HG02981 (cell line): ENCODE results near the gene ACOT7.

Experiments
- ATAC-seq: cut with Tn5 transposase; IDR thresholded peaks from one replicate; pipeline ENCODE4 v1.9.1; 2021; ENCODE audit warnings: mild to moderate bottlenecking, moderate library complexity; ENCODE audit not compliant: unreplicated experiment

The ACOT7 gene

DNA sequence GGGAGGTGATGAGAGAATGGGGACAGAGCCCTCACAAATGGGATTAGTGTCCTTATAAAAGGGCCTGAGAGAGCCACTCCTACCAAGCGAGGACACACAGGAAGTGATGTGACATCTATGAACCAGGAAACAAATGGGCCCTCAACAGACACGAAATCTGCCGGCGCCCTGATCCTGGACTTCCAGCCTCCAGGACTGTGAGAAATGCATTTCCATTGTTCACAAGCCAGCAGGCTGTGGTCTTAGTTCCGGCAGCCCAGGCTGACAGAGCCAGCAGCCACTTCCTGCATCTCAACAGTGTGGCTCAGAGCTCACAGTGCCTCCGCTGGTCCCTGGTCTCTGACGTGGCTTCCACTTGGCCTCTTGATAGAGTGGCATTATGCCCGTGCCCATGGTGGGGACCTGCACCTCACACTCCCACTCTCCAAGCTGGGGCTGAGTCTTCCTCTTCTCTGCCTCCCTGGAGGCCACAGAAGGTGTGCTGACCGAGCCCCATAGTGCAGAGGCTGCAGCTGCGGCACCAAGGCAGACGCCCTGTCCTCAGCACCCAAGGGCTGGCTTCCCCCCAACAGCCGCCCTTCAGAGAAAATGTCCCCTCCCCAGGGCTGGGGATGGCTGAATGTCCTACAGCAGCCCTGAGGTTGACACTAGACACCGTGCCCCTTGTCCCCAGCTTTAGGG, 44.9 kb downstream of the ACOT7 start:
- no peak for ATAC-seq

DNA sequence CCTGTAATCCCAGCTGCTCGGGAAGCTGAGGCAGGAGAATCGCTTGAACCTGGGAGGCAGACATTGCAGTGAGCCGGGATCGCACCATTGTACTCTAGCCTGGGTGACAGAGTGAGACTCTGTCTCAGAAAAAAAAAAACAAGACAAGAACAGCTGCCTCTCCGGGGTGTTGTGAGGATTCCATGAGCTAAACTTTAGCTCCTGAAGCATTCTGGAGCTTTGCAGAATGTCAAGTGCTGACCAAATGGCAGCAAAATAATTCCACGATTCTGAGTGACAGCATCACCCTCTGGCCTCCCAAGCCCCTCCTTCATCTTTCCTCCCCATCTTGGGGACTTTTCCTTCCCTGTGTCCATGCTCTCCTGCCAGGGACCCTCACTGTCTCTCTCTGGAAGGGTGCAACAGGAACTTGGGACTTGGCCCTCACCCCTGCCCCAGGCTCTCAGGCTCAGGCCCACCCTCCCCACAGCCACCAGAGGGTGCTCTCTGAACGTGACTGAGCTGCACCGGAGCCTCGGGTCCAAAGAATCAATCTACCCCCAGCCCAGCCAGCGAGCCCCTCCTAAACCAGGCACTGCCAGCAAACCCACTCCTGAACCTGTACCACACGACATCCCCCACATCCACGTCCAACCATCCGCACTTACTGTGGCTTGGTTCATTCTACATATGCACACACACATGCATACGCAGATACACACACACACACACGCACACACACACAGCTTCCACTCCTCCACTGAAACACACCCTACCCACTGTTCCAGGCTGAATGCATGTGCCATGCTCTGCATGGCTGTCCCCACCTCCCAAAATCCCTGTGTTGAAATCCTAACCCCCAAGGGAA, 45.7 kb downstream of the ACOT7 start:
- no peak for ATAC-seq

DNA sequence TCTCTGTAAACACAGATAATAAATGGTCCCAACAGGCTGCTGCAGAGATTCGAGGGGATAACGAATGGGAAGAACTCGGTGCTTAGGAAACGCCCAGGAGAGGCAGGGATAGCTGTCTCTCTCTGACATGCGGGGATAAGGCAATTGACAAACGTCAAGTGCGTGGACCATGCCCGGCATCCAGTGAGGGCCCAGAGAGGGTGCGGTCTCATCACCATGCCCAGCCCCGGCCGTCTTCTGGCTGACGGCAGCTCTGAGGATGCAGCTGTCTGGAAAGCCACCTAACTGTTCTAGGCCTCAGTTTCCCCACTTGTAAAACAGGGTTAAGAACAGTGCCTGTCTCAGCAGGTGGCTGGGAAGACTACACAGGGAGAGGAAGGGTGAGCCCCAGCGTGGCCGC, 48.1 kb downstream of the ACOT7 start:
- ATAC-seq: no peak

DNA sequence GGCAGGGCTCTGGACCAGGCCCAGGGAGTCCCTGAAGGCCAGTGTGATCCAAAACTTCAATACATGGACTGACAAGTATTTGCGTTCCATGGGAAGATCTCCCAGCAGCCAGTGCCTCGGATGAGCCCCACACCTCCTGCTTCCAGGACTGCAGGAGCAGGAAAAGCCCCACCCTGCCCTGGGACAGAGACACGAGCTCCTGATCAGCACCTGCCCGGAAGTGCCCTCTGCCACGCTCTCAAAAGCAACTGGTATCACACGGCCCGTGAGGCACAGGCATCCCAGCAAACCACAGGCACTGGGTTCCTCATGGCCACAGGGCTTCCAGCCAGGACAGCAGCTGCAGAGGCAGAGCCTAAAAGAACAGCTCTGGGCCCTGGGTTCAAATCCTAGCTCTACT, 48.6 kb downstream of the ACOT7 start:
- no peak for ATAC-seq

DNA sequence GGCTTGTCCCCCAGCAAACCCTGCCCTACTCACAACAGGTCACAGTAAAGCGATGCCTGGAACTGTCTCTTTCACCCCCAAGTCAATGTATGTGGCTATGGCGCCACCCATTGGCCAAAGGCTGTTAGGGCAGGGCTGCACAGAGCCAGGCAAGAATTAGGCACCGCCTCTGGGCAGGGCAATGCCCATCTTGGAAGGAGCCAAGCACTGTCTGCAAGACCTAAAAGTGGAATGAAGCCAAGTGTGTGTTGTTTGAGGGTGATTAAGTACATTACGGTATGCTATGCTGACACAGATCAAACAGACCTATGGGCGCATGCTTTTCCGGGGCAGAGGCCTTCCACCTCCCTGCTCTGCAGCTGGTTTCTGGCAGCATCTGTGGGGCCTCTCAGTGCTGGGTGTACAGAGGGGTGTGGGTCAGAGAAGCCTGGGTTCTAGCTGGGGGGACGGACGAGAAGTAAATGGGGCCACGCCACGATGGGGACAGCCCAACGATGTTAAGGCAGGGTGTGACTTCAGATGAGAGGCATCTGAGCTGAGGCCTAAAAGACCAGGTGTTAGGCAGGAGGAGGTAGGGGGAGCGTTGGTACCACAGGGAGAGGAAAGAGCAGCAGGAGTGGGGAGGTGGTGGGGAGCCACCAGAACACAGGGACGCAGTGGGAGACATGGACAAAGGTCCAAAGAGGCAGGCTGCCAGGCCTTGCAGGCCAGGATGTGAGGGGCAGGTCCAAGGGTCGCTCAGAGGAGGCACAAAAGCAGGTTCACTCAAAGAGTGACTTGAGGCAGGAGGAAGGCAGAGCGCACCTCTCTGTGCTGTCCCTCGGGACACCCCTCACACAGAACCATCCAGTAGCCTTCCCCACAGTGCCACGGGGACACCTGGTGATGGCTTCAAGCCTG, 49.8 kb downstream of the ACOT7 start:
- no peak for ATAC-seq

DNA sequence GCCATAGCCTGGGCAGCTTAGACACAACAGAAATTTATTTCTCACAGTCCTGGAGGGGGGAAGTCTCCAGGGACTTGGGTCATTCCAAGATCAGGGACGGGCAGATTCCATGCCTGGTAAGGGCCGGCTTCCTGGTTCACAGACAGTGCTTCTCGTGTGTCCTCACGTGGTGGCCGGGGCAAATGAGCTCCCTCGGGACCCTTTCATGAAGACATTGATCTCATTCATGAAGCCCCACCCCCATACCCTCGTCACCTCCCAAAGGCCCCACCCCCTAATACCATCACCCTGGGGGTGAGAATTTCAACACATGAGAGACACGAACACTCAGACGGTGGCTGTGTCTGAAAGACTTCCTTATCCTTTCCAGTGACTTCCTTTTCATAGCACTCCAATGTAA, 51.5 kb downstream of the ACOT7 start:
- no peak for ATAC-seq

DNA sequence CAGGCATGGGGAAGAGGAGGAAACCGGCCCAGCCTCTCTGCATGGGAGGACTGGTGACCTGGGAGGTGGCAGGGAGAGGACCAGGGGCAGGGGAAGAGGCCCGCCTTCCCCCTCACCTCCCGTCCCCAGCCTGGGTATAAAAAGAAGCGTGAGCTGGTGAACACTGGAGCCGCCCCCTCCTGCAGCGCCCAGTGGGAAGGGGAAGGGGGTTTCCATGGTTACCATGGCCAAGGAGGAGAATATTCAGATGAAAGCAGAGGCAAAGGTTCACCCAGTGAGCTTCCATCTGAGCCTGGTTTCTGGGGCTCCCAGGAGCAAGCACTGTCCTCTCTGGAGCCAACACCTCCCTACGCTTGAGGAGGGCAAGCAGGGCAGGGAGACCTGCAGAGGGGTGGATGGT, 54.9 kb downstream of the ACOT7 start:
- ATAC-seq: no peak

DNA sequence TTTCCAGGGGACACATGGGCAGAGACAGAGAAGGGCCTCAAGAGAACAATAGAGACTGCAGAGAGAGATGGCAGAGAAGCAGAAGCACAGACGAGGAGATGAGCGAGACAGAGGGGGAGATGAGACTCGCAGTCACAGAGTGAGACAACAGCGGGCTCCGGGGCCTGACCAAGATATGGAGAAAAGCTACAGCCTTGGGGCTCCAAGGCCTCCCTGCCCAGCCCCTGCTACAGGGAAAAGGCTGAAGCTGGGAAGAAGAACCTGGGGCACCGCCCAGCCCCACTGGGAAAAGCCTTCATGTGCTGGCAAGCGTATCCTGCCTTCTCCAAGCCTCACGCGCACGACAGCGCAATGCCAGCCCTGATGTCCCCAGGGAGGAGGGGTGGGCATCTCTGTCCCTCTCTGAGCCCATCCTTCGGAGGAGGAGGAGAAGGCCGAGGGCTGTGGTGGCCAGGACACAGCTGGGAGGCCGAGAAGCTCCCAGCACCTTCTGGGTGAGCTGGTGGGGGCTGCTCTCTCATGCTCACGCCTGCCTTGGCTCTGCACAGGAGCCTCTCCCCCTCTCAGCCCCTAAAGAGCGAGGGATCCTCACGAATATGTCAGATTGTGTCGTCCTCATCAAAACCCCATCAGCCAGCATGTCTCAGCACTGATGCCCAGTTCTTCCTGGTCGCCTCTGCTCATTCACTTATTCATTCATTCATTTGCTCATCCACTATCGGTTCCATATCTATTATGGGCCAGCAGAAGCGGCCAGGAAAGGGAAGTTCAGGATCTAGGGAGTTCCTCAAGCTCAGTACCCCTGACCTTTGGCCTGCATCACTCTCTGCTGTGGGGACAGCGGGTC, 56.6 kb downstream of the ACOT7 start:
- no peak for ATAC-seq

DNA sequence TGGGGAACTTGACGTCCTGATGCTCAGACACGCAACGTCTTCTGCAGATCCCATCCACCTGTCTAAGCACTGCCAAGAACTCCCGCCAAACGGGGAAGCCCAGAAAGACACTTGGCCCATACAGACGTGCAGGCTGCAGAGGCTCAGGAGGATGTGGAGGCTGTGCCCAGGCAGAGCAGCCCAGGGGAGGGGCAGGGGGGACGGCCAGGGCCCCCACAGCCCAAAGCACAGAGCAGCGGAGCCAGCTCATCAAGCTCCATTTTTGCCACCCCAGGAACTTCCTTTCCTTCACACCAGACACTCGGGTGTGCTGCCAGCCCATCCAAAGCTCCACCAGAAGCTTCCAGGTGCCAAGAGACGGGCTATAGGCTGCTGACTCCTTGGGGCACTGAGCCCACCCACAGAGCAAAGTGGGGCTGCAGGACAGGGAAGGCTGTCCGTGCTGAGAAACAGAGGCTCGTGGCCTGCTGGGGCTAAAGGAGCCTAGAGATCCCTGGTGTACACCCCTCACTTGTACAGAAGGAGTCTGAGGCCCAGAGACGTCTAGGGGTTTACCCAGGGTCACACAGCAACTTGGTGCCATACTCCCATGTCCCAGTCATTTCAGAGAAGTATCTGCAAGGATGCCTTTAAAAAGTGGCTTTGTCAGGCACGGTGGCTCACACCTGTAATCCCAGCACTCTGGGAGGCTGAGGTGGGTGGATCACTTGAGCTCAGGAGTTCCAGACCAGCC, 59.1 kb downstream of the ACOT7 start:
- no peak for ATAC-seq

DNA sequence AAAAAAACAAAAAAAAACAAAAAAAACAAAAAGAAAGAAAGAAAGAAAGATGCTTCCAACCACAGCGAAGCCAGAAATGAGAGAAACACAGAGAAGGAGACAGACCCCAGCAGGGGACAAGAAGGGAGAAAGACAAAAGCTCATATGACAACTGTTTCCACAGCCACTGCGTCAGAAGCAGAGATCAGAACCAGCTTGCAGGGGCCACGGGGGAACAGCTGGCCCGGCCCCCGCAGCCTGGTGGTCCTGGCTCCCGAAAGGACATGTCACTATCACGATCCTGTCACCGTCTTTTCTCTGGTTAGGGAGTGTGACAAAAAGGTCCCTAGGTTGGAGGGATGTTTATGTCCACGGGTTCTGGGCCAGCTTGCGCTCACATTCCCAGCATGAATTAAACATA, 60.7 kb downstream of the ACOT7 start:
- ATAC-seq: no peak

DNA sequence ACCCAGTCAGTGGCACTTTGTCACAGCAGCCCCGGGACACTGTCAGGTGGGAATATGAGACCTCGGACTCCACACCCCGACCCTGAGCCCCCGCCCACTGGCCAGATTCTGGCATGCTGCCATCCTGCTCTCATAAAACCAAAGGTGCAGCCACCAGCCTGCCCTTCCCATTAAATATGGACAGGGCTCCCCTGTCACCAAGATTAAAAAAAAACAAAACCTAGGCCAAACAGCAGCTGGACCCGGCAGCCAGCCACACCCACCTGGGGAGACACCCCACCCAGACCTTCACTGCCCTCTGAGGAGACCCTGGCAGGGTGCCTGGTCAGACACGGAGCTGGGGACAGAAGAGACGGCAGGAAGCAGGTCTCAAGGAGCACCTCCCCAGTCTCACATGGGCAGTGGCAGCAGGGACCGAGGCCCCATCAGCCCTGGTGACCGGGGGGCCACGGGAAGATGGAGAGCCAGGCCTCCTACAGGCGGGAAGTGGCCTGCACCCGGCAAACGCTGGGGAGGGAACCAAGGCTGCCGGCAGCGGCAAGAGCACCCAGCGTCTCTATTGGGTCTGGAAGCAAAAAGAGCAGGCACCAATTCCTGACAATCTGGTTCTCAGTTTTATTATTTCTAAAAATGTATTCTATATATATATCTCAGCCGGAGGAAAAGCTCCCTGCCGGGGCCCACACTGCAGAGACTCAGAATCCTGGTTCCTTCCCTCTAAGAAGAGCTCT, 61.9 kb downstream of the ACOT7 start:
- no peak for ATAC-seq

DNA sequence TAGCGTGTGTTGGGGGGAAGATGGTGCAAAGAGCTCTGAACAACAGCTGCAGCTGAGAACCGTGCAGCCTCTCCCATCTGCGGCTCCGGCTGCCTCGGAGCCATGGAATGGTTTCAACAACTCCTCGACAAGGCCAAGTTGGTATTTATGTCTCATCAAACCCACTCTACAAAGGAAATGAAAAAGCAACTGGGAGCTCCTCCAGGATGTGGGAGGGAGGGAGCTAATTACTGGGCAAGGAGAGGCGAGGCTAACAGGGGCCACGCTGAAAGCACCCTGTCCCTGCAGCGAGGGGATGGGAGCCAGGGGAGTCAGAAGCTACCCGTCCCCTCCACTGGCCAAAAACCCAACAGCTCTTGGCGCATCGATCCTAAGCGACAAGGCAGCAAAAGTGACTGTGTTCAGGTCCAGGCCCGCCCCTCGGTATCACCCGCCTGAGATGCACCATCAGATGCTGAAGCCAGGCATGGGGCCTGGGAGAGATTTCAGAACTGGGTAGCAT, 63.1 kb downstream of the ACOT7 start:
- no peak for ATAC-seq

DNA sequence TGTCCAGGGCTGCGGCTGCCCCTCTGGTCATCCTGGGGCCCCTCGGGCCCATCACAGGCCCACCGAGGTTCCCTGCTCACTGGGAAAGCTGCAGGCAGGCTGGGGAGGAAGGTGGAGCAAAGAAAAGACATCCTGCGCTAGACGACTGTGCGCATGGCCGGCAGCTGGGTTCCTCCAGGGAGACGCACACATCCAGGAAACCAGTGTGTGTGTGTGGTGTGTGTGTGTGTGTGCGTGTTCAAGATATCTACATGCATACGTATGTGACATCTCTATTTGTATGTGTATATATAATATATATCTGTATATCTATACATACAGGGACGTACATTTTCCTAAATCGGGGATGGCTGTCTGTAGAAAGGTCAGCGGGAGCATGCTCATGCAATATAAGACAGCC, 63.7 kb downstream of the ACOT7 start:
- ATAC-seq: no peak

DNA sequence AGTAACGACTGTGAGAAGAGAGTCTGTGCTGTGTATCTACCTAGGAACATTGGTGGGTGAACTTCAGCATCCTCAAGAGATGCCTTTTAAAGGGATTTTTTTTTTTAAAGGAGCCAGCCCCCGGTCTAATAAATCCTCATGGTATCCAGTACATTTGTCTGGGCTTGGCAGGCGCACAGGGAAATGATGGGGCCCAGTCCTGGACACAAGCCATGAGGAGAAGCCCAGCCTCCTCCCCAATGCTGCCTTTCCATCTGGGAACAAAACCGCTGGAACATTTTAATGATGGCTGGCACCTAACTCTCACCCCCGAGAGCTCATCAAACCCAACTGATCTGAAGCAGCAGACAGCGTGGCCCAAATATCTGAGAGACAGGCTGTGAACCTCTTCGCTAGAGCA, 64.2 kb downstream of the ACOT7 start:
- no peak for ATAC-seq

DNA sequence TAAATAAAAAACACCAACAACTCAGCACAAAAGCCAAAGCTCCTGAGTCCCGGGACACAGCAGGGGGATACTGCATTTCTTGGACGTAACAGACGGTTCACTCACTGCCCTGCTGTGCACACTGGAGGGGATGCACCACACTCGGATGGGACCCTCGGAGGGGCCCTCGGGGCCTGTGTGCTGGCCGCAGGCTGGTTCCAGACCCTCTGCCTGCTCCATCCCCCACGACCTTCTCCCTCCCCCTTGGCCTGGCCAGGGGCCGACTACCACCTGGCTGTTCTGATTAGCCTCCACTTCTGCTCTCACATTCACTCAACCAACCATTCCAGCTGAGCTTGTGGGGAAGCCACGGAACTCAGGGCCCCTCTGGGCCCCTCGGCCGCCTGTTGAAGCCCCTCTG, 64.9 kb downstream of the ACOT7 start:
- no peak for ATAC-seq

DNA sequence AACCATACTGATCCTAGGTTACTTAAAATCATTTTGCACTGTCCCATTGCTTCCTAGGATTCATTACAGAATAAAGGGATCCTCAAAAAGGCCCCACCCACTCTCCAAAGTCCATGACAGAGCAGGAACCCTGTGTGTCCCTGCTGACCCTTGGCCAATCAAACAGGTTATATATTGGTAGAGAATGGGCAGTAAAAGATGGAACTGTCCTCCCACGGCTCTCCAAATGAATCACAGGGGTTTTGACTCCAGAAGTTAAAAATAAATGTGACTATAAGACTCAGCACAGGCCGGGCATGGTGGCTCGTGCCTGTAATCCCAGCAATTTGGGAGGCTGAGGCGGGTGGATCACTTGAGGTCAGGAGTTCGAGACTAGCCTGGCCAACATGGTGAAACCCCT, 65.5 kb downstream of the ACOT7 start:
- ATAC-seq: no peak

DNA sequence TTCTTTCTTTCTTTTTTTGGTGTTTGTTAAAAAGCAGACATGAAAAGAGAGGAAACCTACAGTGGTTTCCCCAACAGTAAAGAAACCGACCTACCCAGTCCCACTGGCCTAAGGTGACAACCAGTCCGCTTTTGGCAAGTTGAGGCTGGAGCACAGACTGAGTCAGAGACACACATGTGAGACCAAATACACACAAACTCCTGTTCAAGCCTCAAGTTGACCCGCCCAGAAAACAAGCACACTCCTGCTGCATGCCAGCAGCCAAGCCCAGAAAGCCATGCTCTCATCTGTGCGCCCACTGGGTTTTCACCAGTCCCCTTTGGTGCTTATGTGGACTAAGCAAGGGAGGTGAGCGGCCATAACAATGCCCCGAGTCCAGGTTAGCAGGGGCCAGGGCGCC, 68.1 kb downstream of the ACOT7 start:
- no peak for ATAC-seq

DNA sequence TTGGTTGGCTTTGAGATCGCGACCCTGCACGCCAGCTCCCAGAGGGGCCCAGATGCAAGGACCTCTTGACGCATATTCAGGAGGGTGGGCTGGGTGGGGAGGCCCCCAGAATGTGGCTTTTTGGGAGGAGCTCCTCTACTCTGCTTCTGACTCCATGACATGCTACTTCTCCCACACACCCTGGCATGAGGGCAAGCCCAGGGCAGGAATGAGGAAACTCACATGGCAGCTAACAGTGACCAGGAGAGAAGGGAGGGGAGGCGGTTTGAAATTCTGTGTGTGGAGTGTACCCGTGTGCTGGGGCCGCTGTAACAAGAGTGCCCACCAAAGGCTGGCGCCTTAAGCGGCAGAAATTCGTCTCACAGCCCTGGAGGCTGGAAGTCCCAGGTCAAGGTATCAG, 71.4 kb downstream of the ACOT7 start:
- ATAC-seq: no peak

DNA sequence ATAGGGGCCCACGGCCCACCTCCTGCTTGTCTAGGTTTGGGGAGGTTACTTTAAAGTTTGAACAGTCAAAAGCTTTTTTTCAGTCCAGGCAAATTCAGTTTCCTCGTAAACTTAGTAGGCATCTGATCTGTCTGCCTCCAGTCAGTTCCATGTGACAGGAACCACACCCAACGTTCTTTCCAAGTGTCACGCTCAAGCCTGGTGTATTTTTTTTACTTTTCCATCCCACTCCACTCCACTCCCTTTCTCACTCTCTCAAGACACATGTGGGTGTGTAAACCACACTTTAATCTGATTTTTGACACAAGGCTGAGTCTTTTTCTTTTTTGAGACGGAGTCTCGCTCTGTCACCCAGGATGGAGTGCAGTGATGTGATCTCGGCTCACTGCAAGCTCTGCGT, 72.4 kb downstream of the ACOT7 start:
- ATAC-seq: no peak
